Prostate gland (tissue), 1 donor: ENCODE results near the gene NR6A1.

Source experiments
- POLR2A ChIP-seq: fragments of 450-650 bp; IDR thresholded peaks from one replicate; pipeline ENCODE4 v1.6.1; 2016; ENCODE audit warnings: antibody characterized with exemption, mild to moderate bottlenecking
- POLR2AphosphoS5 ChIP-seq: sonication (generic); formaldehyde crosslinking; IDR thresholded peaks from one replicate; pipeline ENCODE4 v1.6.1; 2017; ENCODE audit warnings: antibody characterized with exemption

GRCh38 chr9:124754289-124754688 lies 16.8 kb downstream of the NR6A1 start:
- TF ChIP-seq POLR2A: no peak
- no peak for TF ChIP-seq POLR2AphosphoS5
